BE2C (cell line): ENCODE results near the gene CFAP298.

Source experiments
- DNase-seq: peaks from one replicate; pipeline ENCODE4 v3.0.0-alpha.2; 2020
- H3K27me3 ChIP-seq: fragments of 250-450 bp; sonication (Bioruptor Pico); 2 replicates; pipeline ENCODE4 v1.5.1; 2020; ENCODE audit warnings: mild to moderate bottlenecking
- H3K36me3 ChIP-seq: fragments of 250-450 bp; sonication (Bioruptor Pico); 2 replicates; pipeline ENCODE4 v1.5.1; 2020; ENCODE audit warnings: mild to moderate bottlenecking
- H3K4me1 ChIP-seq: fragments of 250-450 bp; sonication (Bioruptor Pico); 2 replicates; pipeline ENCODE4 v1.5.1; 2020
- H3K4me3 ChIP-seq: 2 replicates; pipeline ENCODE4 v1.5.1; 2011; ENCODE audit warnings: low read depth, low read length
- H3K9me3 ChIP-seq: fragments of 250-450 bp; sonication (Bioruptor Pico); 2 replicates; pipeline ENCODE4 v1.5.1; 2020
- CTCF ChIP-seq: IDR thresholded peaks from 2 replicates; pipeline ENCODE4 v1.5.1; 2012; ENCODE audit warnings: mild to moderate bottlenecking, low read depth, low read length

The CFAP298 gene

GRCh38 chr21:32590130-32590529 lies 22.0 kb downstream of the CFAP298 start:
- peaks cover 15% of the 10 kb centered on the region for H3K27me3 ChIP-seq
- H3K4me1 ChIP-seq: no peaks in the 10 kb centered on the region
- no peak for DNase-seq
- TF ChIP-seq CTCF: no peak
- no peaks in the 10 kb centered on the region for H3K9me3 ChIP-seq
- no peaks in the 10 kb centered on the region for H3K36me3 ChIP-seq
- H3K4me3 ChIP-seq: no peak overlapping the region

DNA sequence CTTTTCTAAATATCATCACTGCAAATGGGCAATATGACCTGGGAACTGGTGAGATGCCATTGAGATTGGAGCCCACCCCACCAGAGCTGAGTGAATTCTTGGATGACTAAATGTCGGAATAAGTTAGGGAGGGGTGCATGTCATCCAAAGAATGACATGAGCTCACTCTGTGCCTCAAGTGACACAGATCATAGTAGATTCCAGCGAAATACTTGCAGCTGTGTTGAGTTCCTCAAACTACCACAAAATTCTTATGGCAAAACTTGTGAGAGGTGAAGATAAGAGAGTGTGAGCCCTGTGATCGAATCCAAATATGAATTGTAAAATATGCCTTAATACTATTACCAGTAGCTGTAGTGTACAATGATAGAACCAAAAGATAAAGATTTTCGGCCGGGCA lies 24.5 kb downstream of the CFAP298 start:
- no peak for DNase-seq
- Histone ChIP-seq H3K36me3 (no peaks in the 10 kb centered on the region), H3K27me3 (peaks cover 32% of the 10 kb centered on the region), H3K4me3 (no peak overlapping the region), H3K9me3 (no peaks in the 10 kb centered on the region), H3K4me1 (no peaks in the 10 kb centered on the region)
- no peak for TF ChIP-seq CTCF

DNA sequence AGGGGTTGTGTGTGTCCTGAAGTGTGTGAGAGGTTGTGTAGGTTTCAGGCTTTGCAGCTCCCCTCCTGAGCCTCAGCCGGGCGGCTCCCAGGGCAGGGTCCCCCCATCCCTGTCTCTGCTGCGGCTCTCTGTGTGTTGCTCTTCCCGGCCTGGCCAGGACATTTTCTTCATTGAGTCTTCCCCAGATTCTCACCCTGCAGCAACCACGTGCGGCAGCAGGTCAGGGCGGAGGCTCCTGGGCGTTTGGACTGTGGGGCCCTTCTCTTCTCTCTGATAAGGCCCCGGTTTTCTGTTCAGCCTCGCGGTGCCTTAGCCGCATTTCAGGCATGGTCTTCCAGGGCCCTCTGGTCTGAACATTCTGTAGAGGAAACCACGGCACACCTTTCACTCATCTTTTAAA lies 25.1 kb downstream of the CFAP298 start:
- H3K4me3 ChIP-seq: no peak overlapping the region
- no peaks in the 10 kb centered on the region for H3K36me3 ChIP-seq
- no peaks in the 10 kb centered on the region for H3K9me3 ChIP-seq
- H3K27me3 ChIP-seq: peaks cover 32% of the 10 kb centered on the region
- no peak for DNase-seq
- no peak for TF ChIP-seq CTCF
- H3K4me1 ChIP-seq: no peaks in the 10 kb centered on the region

- TF ChIP-seq CTCF: no peak
- Histone ChIP-seq H3K4me1 (no peaks in the 10 kb centered on the region), H3K9me3 (no peaks in the 10 kb centered on the region), H3K36me3 (no peaks in the 10 kb centered on the region), H3K4me3 (no peak overlapping the region), H3K27me3 (peaks cover 41% of the 10 kb centered on the region)
- DNase-seq: no peak
Observed at GRCh38 chr21:32585970-32586369, 26.2 kb downstream of the CFAP298 start.

- no peak for DNase-seq
- Histone ChIP-seq H3K4me3 (no peak within 1 kb of the TSS), H3K36me3 (no peaks in the 10 kb centered on the region), H3K4me1 (no peaks in the 10 kb centered on the region), H3K9me3 (no peaks in the 10 kb centered on the region), H3K27me3 (peaks cover 49% of the 10 kb centered on the region)
- TF ChIP-seq CTCF: no peak
Observed at GRCh38 chr21:32585042-32585710, 27.0 kb downstream of the CFAP298 start, which contains the start of gene TCP10L. TSS of gene TCP10L (minus strand) at chr21:32585523. CDS start at chr21:32584304, 1,219 bp downstream.

DNA sequence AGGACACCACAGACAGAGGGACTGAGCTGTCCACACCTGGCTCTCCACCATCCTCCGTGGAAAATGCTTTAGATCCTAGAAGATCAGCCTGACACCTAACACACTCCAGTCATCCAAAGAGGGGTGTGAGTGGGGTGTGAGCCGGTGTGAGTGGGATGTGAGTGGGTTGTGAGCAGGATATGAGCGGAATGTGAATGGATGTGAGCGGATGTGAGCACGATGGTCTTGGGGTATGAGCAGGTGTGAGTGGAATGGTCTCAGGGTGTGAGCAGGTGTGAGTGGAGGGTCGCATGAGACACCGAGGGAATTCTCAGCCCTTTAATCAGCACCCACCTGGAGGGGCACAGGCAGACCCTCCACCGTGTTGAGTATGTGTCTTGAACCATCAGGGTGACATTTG lies 27.7 kb downstream of the CFAP298 start:
- Histone ChIP-seq H3K36me3 (no peaks in the 10 kb centered on the region), H3K9me3 (no peaks in the 10 kb centered on the region), H3K27me3 (peaks cover 54% of the 10 kb centered on the region), H3K4me1 (no peaks in the 10 kb centered on the region), H3K4me3 (no peak overlapping the region)
- TF ChIP-seq CTCF: no peak
- no peak for DNase-seq
